HEK293T (cell line): ENCODE data around the gene TOP3A.

Source experiments
- CTCF ChIA-PET: fragments of 350-600 bp; formaldehyde crosslinking; extraction: SDS; loops from one replicate; lab custom pipeline; 2021; ENCODE audit warnings: antibody characterized with exemption, inconsistent platforms; lab: Yijun Ruan, JAX
- POLR2A ChIA-PET: fragments of 350-600 bp; formaldehyde crosslinking; extraction: SDS; loops from one replicate; lab custom pipeline; 2020; ENCODE audit warnings: antibody characterized with exemption, inconsistent platforms; lab: Yijun Ruan, JAX
- DNase-seq: peaks from one replicate; pipeline ENCODE4 v3.0.0; 2012; ENCODE audit warnings: mixed read lengths; ENCODE audit errors: extremely low spot score
- ARNT ChIP-seq: fragments of 450-650 bp; IDR thresholded peaks from 2 replicates; pipeline ENCODE4 v1.6.1; 2017; ENCODE audit warnings: mild to moderate bottlenecking
- BHLHE40 ChIP-seq: fragments of 450-650 bp; IDR thresholded peaks from 2 replicates; pipeline ENCODE4 v1.6.1; 2016; ENCODE audit warnings: mild to moderate bottlenecking, moderate library complexity, borderline replicate concordance
- CTBP1 ChIP-seq: fragments of 450-650 bp; IDR thresholded peaks from 2 replicates; pipeline ENCODE4 v1.6.1; 2016; ENCODE audit warnings: borderline replicate concordance
- ELF4 ChIP-seq: fragments of 450-650 bp; IDR thresholded peaks from 2 replicates; pipeline ENCODE4 v1.6.1; 2017; ENCODE audit warnings: antibody characterized with exemption
- FOXA1 ChIP-seq: fragments of 450-650 bp; IDR thresholded peaks from 2 replicates; pipeline ENCODE4 v1.6.1; 2016; ENCODE audit warnings: mild to moderate bottlenecking
- FOXK2 ChIP-seq: fragments of 450-650 bp; IDR thresholded peaks from 2 replicates; pipeline ENCODE4 v1.6.1; 2016; ENCODE audit warnings: mild to moderate bottlenecking
- FOXM1 ChIP-seq: fragments of 450-650 bp; IDR thresholded peaks from 2 replicates; pipeline ENCODE4 v1.6.1; 2017; ENCODE audit warnings: mild to moderate bottlenecking, borderline replicate concordance
- HDGF ChIP-seq: fragments of 450-650 bp; IDR thresholded peaks from 2 replicates; pipeline ENCODE4 v1.6.1; 2017; ENCODE audit warnings: antibody characterized with exemption, borderline replicate concordance
- L3MBTL2 ChIP-seq: fragments of 450-650 bp; conservative IDR thresholded peaks from 2 replicates; pipeline ENCODE4 v1.6.1; 2016; ENCODE audit warnings: mild to moderate bottlenecking
- LEF1 ChIP-seq: fragments of 450-650 bp; IDR thresholded peaks from 2 replicates; pipeline ENCODE4 v1.6.1; 2017; ENCODE audit warnings: mild to moderate bottlenecking, borderline replicate concordance
- NFRKB ChIP-seq: fragments of 450-650 bp; IDR thresholded peaks from 2 replicates; pipeline ENCODE4 v1.6.1; 2016; ENCODE audit warnings: mild to moderate bottlenecking, moderate library complexity
- PKNOX1 ChIP-seq: fragments of 450-650 bp; IDR thresholded peaks from 2 replicates; pipeline ENCODE4 v1.6.1; 2016
- SP1 ChIP-seq: fragments of 450-650 bp; IDR thresholded peaks from 2 replicates; pipeline ENCODE4 v1.6.1; 2017
- SUZ12 ChIP-seq: fragments of 450-650 bp; IDR thresholded peaks from 2 replicates; pipeline ENCODE4 v1.6.1; 2016; ENCODE audit warnings: mild to moderate bottlenecking
- TARDBP ChIP-seq: fragments of 450-650 bp; IDR thresholded peaks from 2 replicates; pipeline ENCODE4 v1.6.1; 2016
- ZNF384 ChIP-seq: fragments of 450-650 bp; IDR thresholded peaks from 2 replicates; pipeline ENCODE4 v1.6.1; 2016

Gene TOP3A

GRCh38 chr17:18256776-18257175 lies 58.0 kb downstream of the TOP3A start:
- DNase-seq: no peak
- POLR2A ChIA-PET: interaction anchor here (1.2 kb wide), 1 partner anchor 32 kb away, joined by 3 read pairs; no protein-coding TSS in a partner anchor
- TF ChIP-seq FOXK2 (no peak), FOXM1 (no peak)
- CTCF ChIA-PET: no interaction called here

GRCh38 chr17:18256351-18256750 lies 58.4 kb downstream of the TOP3A start:
- CTCF ChIA-PET: no interaction called here
- POLR2A ChIA-PET: interaction anchor here (0.7 to 1.2 kb wide), 2 partner anchors 25 to 32 kb away, joined by 3 read pairs; no protein-coding TSS in a partner anchor
- TF ChIP-seq ZNF384 (no peak), FOXK2 (no peak)
- no peak for DNase-seq

- CTCF ChIA-PET: interaction anchor here (0.6 to 0.8 kb wide), 2 partner anchors 45 to 65 kb away, joined by 3 to 5 read pairs; no protein-coding TSS in a partner anchor
- POLR2A ChIA-PET: interaction anchor here (0.9 to 1.3 kb wide), 2 partner anchors 10 to 29 kb away, joined by 3 to 7 read pairs; no protein-coding TSS in a partner anchor
- TF ChIP-seq HDGF (no peak), NFRKB (no peak), CTBP1 (no peak), BHLHE40 (no peak), FOXK2 (no peak), ZNF384 (no peak), ELF4 (no peak), ARNT (no peak), FOXM1 (no peak), L3MBTL2 (no peak), FOXA1 (no peak), PKNOX1 (no peak), LEF1 (no peak), SP1 (no peak), TARDBP (no peak), SUZ12 (no peak)
- no peak for DNase-seq
Measured at GRCh38 chr17:18254888-18255649, 59.7 kb downstream of the TOP3A start.

GRCh38 chr17:18253947-18254821 lies 60.6 kb downstream of the TOP3A start:
- ChIA-PET CTCF (no interaction called here), POLR2A (interaction anchor here (1.3 kb wide), 1 partner anchor 11 kb away, joined by 7 read pairs; no protein-coding TSS in a partner anchor)
- no peak for DNase-seq
- TF ChIP-seq TARDBP: no peak
- TF ChIP-seq NFRKB: no peak
- TF ChIP-seq HDGF: no peak
- TF ChIP-seq ZNF384: no peak
- no peak for TF ChIP-seq FOXK2
- no peak for TF ChIP-seq SUZ12
- TF ChIP-seq ELF4: no peak
- TF ChIP-seq SP1: no peak
- no peak for TF ChIP-seq CTBP1
- no peak for TF ChIP-seq BHLHE40

- ChIA-PET CTCF (interaction anchor here (0.6 kb wide), 1 partner anchor 105 kb away, joined by 3 read pairs; no protein-coding TSS in a partner anchor), POLR2A (interaction anchor here (1.1 kb wide), 1 partner anchor 61 kb away, joined by 3 read pairs; the partner anchor contains the start of gene TOP3A)
- no peak for TF ChIP-seq ZNF384
- no peak for TF ChIP-seq L3MBTL2
- TF ChIP-seq ARNT: no peak
- TF ChIP-seq NFRKB: no peak
- TF ChIP-seq ELF4: no peak
- TF ChIP-seq PKNOX1: no peak
- no peak for TF ChIP-seq CTBP1
- no peak for TF ChIP-seq FOXM1
- TF ChIP-seq FOXK2: no peak
- no peak for TF ChIP-seq FOXA1
- no peak for TF ChIP-seq LEF1
- no peak for TF ChIP-seq BHLHE40
- TF ChIP-seq SUZ12: no peak
- TF ChIP-seq SP1: no peak
- no peak for TF ChIP-seq TARDBP
- no peak for TF ChIP-seq HDGF
- DNase-seq: no peak
Measured at GRCh38 chr17:18253187-18253884, 61.5 kb downstream of the TOP3A start.

- CTCF ChIA-PET: no interaction called here
- DNase-seq: no peak
- POLR2A ChIA-PET: no interaction called here
- TF ChIP-seq ZNF384: no peak
- TF ChIP-seq FOXK2: no peak
- no peak for TF ChIP-seq FOXM1
- no peak for TF ChIP-seq PKNOX1
- no peak for TF ChIP-seq CTBP1
- no peak for TF ChIP-seq L3MBTL2
- no peak for TF ChIP-seq SP1
- TF ChIP-seq TARDBP: no peak
- no peak for TF ChIP-seq ARNT
- no peak for TF ChIP-seq FOXA1
- no peak for TF ChIP-seq BHLHE40
- TF ChIP-seq ELF4: no peak
- no peak for TF ChIP-seq HDGF
Measured at GRCh38 chr17:18252160-18252559, 62.6 kb downstream of the TOP3A start.
